Measurements from ENCODE around the gene GDI2. TPM values are rescaled to one million over a fixed set of nuclear protein-coding genes. Genes with fewer than 3 reads are reported as not detected.
A peak's percentile ranks its signal among the peaks of the same experiment; 100 is the strongest.

Gene GDI2
- polyA plus RNA-seq, 10 donors: 226 to 309 (median 262) TPM

GRCh38 chr10:5748394-5748803, 64.8 kb downstream of the GDI2 start:
- no peak for DNase-seq

GRCh38 chr10:5746197-5746596, 67.0 kb downstream of the GDI2 start:
- no peak for DNase-seq

GRCh38 chr10:5744849-5745248, 68.4 kb downstream of the GDI2 start:
- DNase-seq: no peak

GRCh38 chr10:5743736-5744135, 69.5 kb downstream of the GDI2 start:
- no peak for DNase-seq

- DNase-seq: no peak
Measured at GRCh38 chr10:5742116-5742515, 71.1 kb downstream of the GDI2 start.

- DNase-seq: no peak
Measured at GRCh38 chr10:5741276-5741675, 72.0 kb downstream of the GDI2 start.

GRCh38 chr10:5738427-5738826, 74.8 kb downstream of the GDI2 start:
- no peak for DNase-seq

- no peak for DNase-seq
Measured at GRCh38 chr10:5737352-5737751, 75.9 kb downstream of the GDI2 start.

GRCh38 chr10:5736591-5736990, 76.6 kb downstream of the GDI2 start:
- DNase-seq: no peak

GRCh38 chr10:5735119-5735518, 78.1 kb downstream of the GDI2 start:
- no peak for DNase-seq

- peak in 1 of 3 donors; percentile 7 for DNase-seq
Measured at GRCh38 chr10:5732141-5732540, 81.1 kb downstream of the GDI2 start.

GRCh38 chr10:5731559-5731958, 81.7 kb downstream of the GDI2 start:
- DNase-seq: no peak

GRCh38 chr10:5730766-5731165, 82.5 kb downstream of the GDI2 start:
- DNase-seq: no peak

- no peak for DNase-seq
Measured at GRCh38 chr10:5723692-5724091, 89.5 kb downstream of the GDI2 start.

GRCh38 chr10:5720182-5720581, 93.1 kb downstream of the GDI2 start:
- DNase-seq: no peak

- peak in 2 of 3 donors; percentile 4 to 16 for DNase-seq
Measured at GRCh38 chr10:5719546-5719945, 93.7 kb downstream of the GDI2 start.

Other genes starting within 250 kb of the GDI2 start
- gene ASB13, start 146.8 kb downstream of the GDI2 start, polyA plus RNA-seq (ENCODE audit: insufficient read length in 10 of 10): 10 to 100 TPM in 7 of 10 donors, 1 to 10 TPM in 3; 9.0 to 15.5 (median 11.8) TPM
- gene TASOR2, start 128.6 kb downstream of the GDI2 start, polyA plus RNA-seq (ENCODE audit: insufficient read length in 10 of 10): 10 to 100 TPM; 24.9 to 38.7 (median 34.1) TPM
- gene ANKRD16, start 76.5 kb upstream of the GDI2 start, polyA plus RNA-seq (ENCODE audit: insufficient read length in 10 of 10): 1 to 10 TPM; 4.5 to 7.5 (median 5.8) TPM
- gene FBH1, start 76.8 kb upstream of the GDI2 start, polyA plus RNA-seq (ENCODE audit: insufficient read length in 10 of 10): 10 to 100 TPM; 40.1 to 59.4 (median 46.8) TPM
- 1 to 10 TPM; 1.2 to 3.9 (median 2.2) TPM for gene IL15RA, start 164.1 kb upstream of the GDI2 start, polyA plus RNA-seq (ENCODE audit: insufficient read length in 10 of 10)
- gene IL2RA, start 248.9 kb upstream of the GDI2 start, polyA plus RNA-seq (ENCODE audit: insufficient read length in 10 of 10): under 1 TPM in 4 of 10 donors, not detected in 6; 0.45 to 0.92 (median 0.58) TPM